GM18508 (cell line): Measurements from ENCODE around the gene BTG2.
A peak's percentile ranks its signal among the peaks of the same experiment; 100 is the strongest.
"Not testable (repeated sequence)": the region's sequence is repeated elsewhere in the genome, so short reads cannot be mapped to it uniquely, and the experiment has no call there.

Source experiments
- ATAC-seq: cut with Tn5 transposase; IDR thresholded peaks from one replicate; pipeline ENCODE4 v1.9.1; 2021; ENCODE audit warnings: moderate number of reproducible peaks; ENCODE audit not compliant: insufficient read depth, unreplicated experiment

The BTG2 gene, protein sequence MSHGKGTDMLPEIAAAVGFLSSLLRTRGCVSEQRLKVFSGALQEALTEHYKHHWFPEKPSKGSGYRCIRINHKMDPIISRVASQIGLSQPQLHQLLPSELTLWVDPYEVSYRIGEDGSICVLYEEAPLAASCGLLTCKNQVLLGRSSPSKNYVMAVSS

DNA sequence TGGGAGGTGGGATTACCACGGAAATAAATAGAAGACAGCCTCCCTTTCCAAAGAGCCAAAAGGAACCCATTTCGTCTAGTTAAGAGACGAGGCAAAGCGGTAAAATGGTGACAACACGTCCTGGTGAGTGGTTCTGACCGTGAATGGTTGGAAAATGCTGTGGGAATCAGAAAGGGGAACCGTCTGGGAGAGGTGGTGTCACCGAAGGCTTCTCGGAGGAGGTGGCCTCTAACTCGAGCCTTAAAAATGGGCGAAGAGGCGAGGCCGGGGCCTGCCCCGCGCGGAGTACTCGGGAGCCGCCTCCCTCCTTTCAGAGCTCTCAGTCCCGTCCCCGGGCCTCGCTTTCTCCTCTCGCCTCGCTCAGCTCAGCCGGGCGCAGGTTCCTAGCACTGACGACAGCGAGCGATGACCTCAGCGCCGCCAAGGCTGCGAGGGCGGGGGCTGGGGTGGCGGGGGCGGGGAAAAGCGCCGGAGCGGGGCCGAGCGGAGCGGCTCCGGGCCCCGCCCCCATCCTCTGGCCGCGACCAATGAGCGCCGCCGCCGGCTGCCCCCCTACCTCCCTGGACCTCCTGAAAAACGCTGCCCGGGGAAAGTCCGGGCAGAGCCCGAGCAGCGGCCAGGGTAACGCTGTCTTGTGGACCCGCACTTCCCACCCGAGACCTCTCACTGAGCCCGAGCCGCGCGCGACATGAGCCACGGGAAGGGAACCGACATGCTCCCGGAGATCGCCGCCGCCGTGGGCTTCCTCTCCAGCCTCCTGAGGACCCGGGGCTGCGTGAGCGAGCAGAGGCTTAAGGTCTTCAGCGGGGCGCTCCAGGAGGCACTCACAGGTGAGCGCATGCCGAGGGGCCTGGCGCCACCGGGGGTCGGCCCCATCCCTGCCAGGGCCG is at the start of gene BTG2:
TSS of gene BTG2 (plus strand) at position 601 of the 890 bp plus-strand sequence. CDS start at position 689, 88 bp downstream.
- no peak for ATAC-seq

DNA sequence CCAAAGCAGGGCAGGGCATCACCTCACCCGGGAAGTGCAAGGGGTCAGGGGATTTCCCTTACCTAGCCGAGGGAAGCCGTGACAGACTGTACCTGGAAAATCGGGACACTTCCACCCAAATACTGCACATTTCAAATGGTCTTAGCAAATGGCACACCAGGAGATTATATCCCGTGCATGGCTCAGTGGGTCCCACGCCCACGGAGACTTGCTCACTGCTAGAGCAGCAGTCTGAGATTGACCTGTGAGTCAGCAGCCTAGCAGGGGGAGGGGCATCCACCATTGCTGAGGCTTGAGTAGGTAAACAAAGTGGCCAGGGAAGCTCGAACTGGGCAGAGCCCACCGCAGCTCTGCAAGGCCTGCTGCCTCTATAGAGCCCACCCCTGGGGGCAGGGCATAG is 48.7 kb upstream of the BTG2 start:
- not testable (repeated sequence) for ATAC-seq

DNA sequence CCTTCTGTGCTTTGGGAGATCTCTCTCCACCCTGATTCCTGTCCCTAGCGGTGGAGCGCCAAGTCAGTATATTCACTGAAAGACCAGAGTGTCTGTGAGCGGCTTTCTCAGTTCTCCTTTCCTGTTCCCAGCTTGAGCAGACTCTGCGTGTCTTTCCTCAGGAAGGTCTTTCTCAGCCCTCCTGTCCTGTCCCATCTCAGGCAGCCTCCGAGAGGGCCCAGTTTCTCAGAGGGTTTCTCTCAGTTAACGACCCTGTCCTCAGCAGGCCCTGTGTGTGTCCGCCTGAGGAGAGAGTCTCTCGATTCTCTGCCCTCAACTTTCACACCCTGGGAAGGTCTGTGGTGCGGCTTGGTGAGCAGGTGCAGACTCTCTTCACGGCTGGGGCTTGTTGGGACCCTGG is 41.8 kb upstream of the BTG2 start:
- no peak for ATAC-seq

DNA sequence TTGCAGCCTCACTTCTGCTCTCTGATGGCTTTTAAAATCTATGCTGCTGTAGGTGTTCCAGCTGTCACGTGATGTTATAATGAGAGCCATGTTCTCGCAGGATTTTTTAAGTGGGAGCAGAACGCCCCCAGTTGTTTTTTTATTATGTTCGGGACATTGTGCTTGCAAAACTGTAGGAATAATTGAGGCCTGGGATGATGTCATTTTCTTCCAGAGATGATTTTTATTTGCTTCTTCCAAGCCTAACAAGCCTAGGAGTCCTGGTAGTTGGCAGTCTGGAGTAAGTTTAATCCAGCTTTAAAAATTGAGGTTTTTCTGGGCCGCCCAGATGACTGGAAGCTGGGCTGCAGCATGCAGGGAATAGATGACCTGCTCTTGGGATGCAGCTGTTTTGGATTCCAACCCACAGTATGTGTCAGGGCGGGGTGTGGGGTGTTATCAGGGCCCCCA is 41.2 kb upstream of the BTG2 start:
- no peak for ATAC-seq

DNA sequence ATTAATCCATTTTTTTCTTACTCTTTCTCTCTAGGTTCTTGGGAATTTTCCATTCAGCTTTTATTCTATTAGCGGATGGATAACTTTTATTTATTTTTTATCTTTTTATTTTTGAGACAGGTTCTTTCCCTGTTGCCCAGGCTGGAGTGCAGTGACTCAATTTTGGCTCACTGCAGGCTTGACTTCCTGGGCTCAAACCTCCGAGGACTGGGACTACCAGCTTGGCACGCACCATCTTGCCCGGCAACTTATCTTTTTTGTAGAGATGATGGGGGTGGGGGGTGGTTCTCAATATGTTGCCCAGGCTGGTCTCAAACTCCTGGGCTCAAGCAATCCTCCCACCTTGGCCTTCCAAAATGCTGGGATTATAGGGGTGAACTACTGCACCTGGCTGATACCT is 39.8 kb upstream of the BTG2 start:
- no peak for ATAC-seq

DNA sequence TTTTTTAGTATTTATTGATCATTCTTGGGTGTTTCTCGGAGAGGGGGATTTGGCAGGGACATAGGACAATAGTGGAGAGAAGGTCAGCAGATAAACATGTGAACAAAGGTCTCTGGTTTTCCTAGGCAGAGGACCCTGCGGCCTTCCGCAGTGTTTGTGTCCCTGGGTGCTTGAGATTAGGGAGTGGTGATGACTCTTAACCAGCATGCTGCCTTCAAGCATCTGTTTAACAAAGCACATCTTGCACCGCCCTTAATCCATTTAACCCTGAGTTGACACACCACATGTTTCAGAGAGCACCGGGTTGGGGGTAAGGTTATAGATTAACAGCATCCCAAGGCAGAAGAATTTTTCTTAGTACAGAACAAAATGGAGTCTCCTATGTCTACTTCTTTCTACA is 39.2 kb upstream of the BTG2 start:
- ATAC-seq = not testable (repeated sequence)

DNA sequence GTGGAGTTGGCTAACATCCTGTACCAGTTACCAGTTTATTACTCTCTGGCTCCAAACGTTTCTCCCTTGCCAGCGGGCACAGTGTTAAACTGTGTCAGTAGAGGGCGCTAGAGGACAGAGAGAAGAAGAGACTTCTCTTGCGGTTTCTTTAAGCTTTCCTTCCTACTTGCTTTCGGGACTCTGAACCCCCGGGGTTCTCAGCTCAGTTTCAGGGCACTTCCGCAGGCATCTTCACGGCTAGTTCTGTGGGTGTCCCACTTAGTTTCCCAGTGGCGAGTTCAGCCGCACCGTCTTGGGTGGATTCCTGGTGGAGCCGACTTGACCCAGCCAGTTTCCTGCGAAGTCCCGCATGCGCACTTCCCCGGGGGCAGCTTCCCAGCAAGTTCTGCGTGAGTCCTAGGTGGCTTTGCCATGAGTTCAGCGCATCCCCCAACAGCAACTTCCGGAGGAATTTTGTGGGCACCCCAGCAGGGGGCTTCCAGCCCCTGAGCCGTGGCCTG is 37.9 kb upstream of the BTG2 start:
- no peak for ATAC-seq

DNA sequence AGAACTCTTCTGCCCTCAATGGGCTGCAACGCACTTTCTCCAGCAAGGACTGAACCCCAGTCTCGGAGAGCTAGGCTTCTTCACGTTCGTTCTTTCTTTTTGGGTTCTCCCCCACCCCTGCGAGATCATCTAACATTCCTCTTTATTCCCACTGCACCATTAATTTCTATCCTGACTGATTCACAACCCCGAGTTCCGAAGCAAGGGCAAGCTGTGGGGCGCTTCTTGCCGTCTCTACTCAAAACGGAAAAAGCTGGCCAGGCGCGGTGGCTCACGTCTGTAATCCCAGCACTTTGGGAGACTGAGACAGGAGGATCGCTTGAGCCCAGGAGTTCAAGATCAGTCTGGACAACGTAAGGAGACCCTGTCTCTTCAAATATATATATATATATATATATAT is 37.4 kb upstream of the BTG2 start:
- ATAC-seq = no peak

DNA sequence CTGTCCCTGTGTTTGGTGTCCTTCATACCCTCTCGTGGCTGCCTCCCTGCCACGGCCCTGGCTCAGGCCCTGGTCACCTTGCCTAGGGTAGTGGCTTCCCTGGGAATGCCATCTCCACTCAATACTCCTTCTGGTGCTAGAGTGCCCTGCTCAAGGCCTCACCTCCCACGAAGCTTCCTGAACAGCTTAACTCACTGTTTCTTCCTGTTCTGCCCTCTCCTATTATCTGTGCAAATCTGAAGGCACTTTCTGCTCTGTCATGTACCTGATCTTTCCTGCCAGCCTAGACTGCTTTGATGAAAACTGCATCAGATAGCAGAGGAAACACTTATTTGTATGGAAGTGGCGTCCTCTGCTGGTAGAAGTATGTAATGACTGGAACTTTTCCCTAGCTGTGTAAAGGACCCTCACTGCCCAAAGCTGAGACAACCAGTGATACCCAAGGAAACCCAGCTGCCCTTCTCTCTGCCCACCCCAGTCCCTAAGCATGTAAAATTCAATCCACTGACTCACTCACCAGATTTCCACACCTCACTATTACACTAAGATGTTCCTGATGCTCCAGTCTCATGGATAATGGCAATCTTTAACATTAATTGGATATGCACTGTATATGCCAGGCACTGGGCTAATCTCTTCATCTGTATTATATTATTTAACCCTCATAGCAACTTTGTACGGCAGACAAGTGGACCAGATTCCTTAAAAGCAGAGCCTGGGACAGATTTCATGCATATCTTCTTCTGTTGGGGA is 36.2 kb upstream of the BTG2 start:
- ATAC-seq = no peak

DNA sequence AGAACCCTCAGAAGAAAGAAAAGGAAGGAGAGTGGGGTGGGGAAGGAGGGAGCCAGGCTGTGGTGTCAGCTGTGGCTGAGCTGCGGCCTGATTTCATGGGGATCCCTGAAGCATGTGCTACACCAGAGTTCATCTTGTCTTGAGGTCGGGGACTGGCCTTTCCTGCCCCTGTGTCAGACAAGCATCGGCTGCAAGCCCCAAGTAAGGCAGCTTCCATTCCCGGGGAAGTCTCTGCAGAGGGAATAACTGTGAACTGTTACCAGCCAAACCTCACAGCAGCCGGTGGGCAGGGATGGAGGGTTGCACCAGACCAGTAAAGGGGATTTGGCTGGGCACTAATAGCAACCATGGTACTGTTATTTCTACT is 35.7 kb upstream of the BTG2 start:
- no peak for ATAC-seq

DNA sequence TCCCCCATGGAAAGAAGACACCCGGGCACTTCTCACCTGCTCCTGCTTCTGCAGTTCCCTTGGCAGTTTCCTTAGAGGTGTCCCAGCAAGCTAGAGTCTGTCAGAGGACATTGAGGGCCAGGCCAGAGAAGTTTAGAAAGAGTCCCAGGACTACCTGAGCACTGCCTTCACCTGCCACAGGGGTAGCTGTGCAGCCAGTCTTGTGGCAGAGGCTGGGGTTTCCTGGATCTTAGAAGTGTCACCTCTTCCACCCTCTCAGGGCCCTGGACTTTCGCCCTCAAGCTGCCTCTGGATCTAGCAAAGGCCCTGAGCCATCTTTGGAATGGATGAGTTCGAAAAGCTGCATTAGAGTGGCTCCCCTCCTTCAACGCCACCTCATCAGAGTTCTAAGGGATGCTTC is 34.9 kb upstream of the BTG2 start:
- ATAC-seq = no peak

DNA sequence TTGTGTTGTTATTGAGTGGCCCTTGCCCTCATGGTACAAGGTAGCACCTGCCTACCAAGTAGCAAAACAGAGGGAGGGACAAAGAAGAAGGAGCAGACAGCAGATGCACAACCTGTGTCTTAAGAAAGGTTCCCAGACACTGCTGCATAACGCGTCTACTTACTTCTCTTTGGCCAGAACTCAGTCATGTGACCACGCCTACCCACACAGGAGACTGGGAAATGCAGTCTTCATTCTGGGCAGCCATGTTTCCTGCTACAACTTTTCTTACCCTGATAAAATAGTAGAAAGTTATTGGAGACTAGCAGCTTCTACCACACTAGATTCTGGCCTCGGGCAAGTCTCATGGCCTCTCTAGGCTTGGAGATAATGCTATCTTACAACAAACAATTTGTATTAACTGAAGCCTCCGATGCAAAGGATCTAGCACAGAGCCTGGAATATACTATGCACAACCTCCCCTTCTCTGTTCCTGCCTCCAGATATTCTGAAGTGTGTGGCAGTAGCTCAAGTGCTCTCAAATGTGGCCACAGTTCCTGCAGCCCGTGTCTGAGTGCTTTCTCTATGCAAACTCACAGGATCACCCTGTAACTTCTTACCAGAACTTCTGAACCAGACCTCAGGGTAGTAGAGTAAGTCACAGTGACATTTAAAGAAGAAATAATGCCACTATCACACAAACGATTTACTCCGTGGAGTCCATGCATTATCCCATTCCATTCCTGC is 34.1 kb upstream of the BTG2 start:
- ATAC-seq = no peak

DNA sequence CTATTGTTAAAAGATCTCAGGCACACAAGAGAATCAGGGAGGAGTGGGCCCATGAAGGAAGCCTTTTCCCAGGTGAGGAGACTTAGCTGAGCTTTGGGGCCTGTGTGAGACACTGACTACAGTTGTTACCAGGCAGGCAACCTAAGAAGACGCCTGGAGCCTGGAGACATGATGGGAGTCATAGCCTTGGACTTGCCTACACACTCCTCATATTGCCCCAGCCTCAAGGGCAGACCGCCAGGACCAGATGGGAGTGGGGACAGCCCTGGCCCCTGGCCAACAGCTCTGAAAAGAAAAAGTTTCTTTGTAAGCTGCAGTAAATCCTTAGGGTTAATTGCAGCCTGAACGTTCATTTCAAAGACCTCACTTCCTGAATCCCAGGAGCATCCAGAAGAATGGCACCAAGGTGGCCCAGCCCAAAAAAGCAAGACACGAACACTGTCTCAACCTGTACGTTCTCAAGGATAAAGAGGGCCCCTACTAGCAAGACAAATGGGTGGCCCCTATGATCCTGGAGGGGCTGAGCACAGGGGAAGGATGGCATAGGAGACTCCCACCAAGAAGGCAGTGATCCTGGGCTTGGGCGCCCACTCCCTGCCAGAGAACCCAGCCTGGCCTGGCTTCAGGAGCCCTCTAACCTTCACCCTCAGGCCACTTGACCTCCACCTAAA is 33.2 kb upstream of the BTG2 start:
- no peak for ATAC-seq

DNA sequence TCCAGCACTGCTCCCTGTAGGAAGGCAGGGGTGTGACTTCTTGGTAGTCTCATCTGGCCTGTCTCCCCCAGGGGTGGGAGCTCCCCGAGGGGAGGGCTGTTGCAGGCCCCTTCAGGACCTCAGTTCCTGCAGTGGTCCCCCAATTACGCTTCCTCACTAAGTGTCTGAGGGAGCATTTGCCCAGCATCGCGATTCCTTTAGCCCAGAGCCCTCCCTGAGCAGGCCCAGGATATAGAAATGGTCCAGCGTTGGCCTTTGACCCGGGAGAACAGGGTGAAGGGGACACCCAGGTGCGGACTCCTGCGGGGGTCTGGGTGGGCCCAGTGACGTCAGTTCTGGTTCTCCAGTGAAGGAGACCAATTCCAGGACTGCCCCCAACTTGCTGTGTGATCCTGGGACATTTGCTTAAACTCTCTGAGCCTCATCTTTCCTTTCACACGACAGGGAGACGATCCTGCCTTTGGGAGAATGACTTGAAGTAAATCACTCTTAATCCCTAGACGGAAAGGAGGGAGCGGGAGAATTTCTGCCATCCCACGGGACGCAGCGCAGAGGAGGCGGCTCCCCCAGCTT is 32.6 kb upstream of the BTG2 start:
- no peak for ATAC-seq

DNA sequence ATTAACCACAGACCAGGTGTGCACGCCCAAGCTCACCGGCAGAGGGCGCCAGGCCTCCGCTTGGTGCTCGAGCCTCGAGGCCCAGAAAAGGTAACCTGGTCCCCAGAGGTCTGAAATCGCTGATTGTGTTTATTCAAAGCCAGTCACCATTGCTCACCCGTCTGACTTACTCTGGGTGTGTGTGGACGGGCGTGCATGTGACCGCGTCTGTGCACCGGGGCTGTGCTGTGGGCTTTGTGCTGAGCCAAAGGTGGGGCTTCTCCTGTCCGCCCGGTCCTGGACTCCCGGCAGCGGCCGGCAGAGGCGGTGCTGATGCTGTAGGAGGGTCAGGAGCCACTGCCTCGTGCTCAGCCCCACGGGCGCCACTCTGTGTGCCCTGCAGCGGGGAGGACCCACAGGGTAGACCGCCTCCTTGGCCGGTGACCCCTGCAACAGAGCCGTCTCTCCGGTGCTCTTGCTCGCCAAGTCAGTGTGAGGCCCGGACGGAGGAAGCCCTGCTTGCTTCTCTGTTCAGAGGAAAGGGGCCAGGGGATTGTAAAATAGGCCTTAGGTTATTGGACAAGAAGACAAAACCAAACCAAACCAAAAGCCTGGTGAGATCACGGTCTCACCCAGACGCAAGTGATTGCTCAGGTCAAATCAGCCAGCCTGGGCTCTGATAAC is 32.0 kb upstream of the BTG2 start:
- peak; percentile 29 for ATAC-seq

DNA sequence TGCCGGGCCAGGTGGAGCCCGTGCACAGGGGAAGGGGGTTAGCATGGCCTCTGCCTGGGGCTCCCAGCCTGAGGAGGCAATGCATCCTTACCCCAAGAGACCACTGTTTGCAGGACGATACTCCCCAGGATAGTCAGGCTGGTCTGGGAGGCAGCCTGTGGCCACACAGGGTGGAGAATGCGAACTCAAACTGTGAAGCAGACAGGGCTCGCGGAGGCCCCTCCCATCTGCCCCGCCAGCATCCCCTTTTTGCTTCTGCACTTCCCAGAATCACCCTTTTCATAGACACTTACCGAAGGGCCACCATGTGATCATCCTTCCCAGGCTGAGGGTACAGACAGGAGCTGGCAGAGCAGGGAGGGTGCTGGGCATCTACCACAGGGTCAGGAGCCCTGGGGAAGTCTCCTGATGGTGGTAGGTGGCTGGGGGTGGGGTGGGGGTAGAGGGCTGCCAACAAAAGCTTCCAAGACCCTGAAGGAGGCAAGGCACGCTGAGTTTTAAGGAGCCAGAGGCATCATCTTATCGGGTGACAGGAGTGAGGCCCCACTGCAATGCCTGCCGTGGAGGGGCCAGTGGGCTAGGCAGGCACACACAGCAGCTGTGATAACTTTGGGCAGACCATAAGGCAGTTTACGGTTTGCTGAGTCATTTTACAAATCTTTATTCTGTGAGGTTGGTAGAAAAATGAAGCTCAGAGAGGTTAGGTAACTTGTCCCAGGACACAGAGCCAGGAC is 31.3 kb upstream of the BTG2 start:
- no peak for ATAC-seq

DNA sequence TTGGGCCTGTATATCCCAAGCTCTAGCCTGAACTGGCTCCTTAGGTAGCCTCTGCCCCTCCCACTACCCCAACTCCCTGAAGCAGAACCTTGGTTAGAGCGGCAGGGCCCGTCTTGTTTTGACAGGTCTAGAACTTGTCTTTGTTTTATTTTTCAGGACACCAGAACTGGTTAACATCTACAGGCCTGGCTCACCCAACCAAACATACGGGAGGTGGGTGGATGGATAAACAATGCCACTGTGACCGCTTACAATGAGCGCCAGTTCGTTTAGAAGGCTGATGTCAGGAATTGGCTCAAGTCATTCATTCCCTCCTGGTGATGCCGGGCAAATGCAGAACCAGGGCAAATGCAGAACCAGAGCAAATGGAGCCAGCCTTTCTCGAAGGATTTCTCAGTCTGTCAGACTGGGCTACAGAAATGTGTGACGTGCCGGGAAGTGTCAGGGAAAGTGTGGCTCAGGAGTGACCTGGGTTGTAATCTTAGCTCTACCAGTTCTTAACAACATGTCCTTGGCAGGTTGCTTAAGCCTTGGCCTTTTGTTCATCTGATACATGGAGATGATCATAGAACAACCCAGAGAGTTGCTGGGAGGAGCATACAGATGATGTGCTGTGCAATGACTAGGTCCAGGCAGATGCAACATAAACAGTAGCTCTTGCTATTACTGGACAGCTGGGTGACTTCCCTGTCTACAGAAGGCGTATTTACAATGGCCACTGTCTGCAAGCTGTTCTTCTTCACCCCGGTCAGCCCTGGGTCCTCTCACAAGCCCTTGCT is 30.5 kb upstream of the BTG2 start:
- ATAC-seq = no peak
